HEK293 (cell line): ENCODE measurements around the gene IGF2BP1.

ENCODE experiments used
- MEIS1 ChIP-seq: sonication (generic); formaldehyde crosslinking; IDR thresholded peaks from 2 replicates; pipeline ENCODE4 v1.8.1; 2022; ENCODE audit warnings: missing genetic modification reagents, mild to moderate bottlenecking, borderline replicate concordance
- MYNN ChIP-seq: fragments of 450-650 bp; formaldehyde crosslinking; IDR thresholded peaks from 2 replicates; pipeline ENCODE4 v1.5.1; 2016; ENCODE audit warnings: missing biosample characterization, missing genetic modification characterization, borderline replicate concordance
- ZBTB1 ChIP-seq: fragments of 450-650 bp; formaldehyde crosslinking; IDR thresholded peaks from 2 replicates; pipeline ENCODE4 v1.5.1; 2016; ENCODE audit warnings: missing biosample characterization, missing genetic modification characterization
- ZBTB48 ChIP-seq: fragments of 450-650 bp; formaldehyde crosslinking; IDR thresholded peaks from 2 replicates; pipeline ENCODE4 v1.5.1; 2016; ENCODE audit warnings: missing biosample characterization, missing genetic modification characterization
- ZFP41 ChIP-seq: fragments of 450-650 bp; formaldehyde crosslinking; IDR thresholded peaks from 2 replicates; pipeline ENCODE4 v1.5.1; 2016; ENCODE audit warnings: missing biosample characterization, missing genetic modification characterization, borderline replicate concordance
- ZNF16 ChIP-seq: fragments of 450-650 bp; formaldehyde crosslinking; IDR thresholded peaks from 2 replicates; pipeline ENCODE4 v1.5.1; 2016; ENCODE audit warnings: low read depth, missing biosample characterization, missing genetic modification characterization
- ZNF202 ChIP-seq: fragments of 450-650 bp; formaldehyde crosslinking; IDR thresholded peaks from 2 replicates; pipeline ENCODE4 v1.5.1; 2016; ENCODE audit warnings: missing biosample characterization, missing genetic modification characterization, borderline replicate concordance
- ZNF221 ChIP-seq: fragments of 450-650 bp; formaldehyde crosslinking; IDR thresholded peaks from 2 replicates; pipeline ENCODE4 v1.5.1; 2017; ENCODE audit warnings: missing biosample characterization, missing genetic modification characterization, borderline replicate concordance
- ZNF223 ChIP-seq: fragments of 450-650 bp; formaldehyde crosslinking; IDR thresholded peaks from 2 replicates; pipeline ENCODE4 v1.5.1; 2016; ENCODE audit warnings: missing biosample characterization, missing genetic modification characterization
- ZNF24 ChIP-seq: fragments of 450-650 bp; formaldehyde crosslinking; IDR thresholded peaks from 2 replicates; pipeline ENCODE4 v1.5.1; 2016; ENCODE audit warnings: missing biosample characterization, missing genetic modification characterization
- ZNF302 ChIP-seq: fragments of 450-650 bp; formaldehyde crosslinking; IDR thresholded peaks from 2 replicates; pipeline ENCODE4 v1.5.1; 2016; ENCODE audit warnings: missing biosample characterization, missing genetic modification characterization, low read depth
- ZNF335 ChIP-seq: fragments of 450-650 bp; formaldehyde crosslinking; conservative IDR thresholded peaks from 2 replicates; pipeline ENCODE4 v1.5.1; 2016; ENCODE audit warnings: missing biosample characterization, missing genetic modification characterization
- ZNF426 ChIP-seq: fragments of 450-650 bp; formaldehyde crosslinking; IDR thresholded peaks from 2 replicates; pipeline ENCODE4 v1.5.1; 2017; ENCODE audit warnings: missing biosample characterization, missing genetic modification characterization, mild to moderate bottlenecking, inconsistent platforms, moderate library complexity
- ZNF433 ChIP-seq: fragments of 450-650 bp; formaldehyde crosslinking; IDR thresholded peaks from 2 replicates; pipeline ENCODE4 v1.5.1; 2016; ENCODE audit warnings: missing biosample characterization, missing genetic modification characterization, low read depth
- ZNF544 ChIP-seq: fragments of 450-650 bp; formaldehyde crosslinking; IDR thresholded peaks from 2 replicates; pipeline ENCODE4 v1.5.0; 2017; ENCODE audit warnings: missing biosample characterization, missing genetic modification characterization
- ZNF558 ChIP-seq: fragments of 450-650 bp; formaldehyde crosslinking; IDR thresholded peaks from 2 replicates; pipeline ENCODE4 v1.5.1; 2016; ENCODE audit warnings: missing biosample characterization, missing genetic modification characterization
- ZNF600 ChIP-seq: fragments of 450-650 bp; formaldehyde crosslinking; IDR thresholded peaks from 2 replicates; pipeline ENCODE4 v1.5.1; 2016; ENCODE audit warnings: missing biosample characterization, missing genetic modification characterization
- ZNF660 ChIP-seq: fragments of 450-650 bp; IDR thresholded peaks from 2 replicates; pipeline ENCODE4 v1.5.1; 2018; ENCODE audit warnings: missing biosample characterization, mild to moderate bottlenecking, missing genetic modification characterization
- ZNF747 ChIP-seq: fragments of 450-650 bp; formaldehyde crosslinking; IDR thresholded peaks from 2 replicates; pipeline ENCODE4 v1.5.1; 2016; ENCODE audit warnings: missing biosample characterization, missing genetic modification characterization
- ZNF830 ChIP-seq: fragments of 450-650 bp; IDR thresholded peaks from 2 replicates; pipeline ENCODE4 v1.5.0; 2018; ENCODE audit warnings: missing biosample characterization, missing genetic modification characterization, low read depth, mild to moderate bottlenecking, moderate library complexity
- TF ChIP-seq, protein P1 (sequence below): fragments of 450-650 bp; formaldehyde crosslinking; IDR thresholded peaks from 2 replicates; pipeline ENCODE4 v1.5.1; 2017; ENCODE audit warnings: missing biosample characterization, missing genetic modification characterization
- TF ChIP-seq, protein P2 (sequence below): fragments of 450-650 bp; formaldehyde crosslinking; IDR thresholded peaks from 2 replicates; pipeline ENCODE4 v1.5.1; 2016; ENCODE audit warnings: missing biosample characterization, missing genetic modification characterization
- TF ChIP-seq, protein P3 (sequence below): fragments of 450-650 bp; formaldehyde crosslinking; IDR thresholded peaks from 2 replicates; pipeline ENCODE4 v1.5.1; 2016; ENCODE audit warnings: missing biosample characterization, missing genetic modification characterization
- TF ChIP-seq, protein P4 (sequence below): fragments of 450-650 bp; formaldehyde crosslinking; IDR thresholded peaks from 2 replicates; pipeline ENCODE4 v1.5.1; 2016; ENCODE audit warnings: missing biosample characterization, missing genetic modification characterization
- TF ChIP-seq, protein P5 (sequence below): fragments of 450-650 bp; formaldehyde crosslinking; optimal IDR thresholded peaks from 2 replicates; pipeline ENCODE3; 2016; ENCODE audit warnings: missing biosample characterization, mild to moderate bottlenecking, missing genetic modification characterization
- TF ChIP-seq, protein P6 (sequence below): fragments of 450-650 bp; formaldehyde crosslinking; IDR thresholded peaks from 2 replicates; pipeline ENCODE4; 2016; ENCODE audit warnings: missing biosample characterization, missing genetic modification characterization
- TF ChIP-seq, protein P7 (sequence below): fragments of 450-650 bp; formaldehyde crosslinking; IDR thresholded peaks from 2 replicates; pipeline ENCODE4 v1.5.1; 2017; ENCODE audit warnings: missing biosample characterization, missing genetic modification characterization

The IGF2BP1 gene

DNA sequence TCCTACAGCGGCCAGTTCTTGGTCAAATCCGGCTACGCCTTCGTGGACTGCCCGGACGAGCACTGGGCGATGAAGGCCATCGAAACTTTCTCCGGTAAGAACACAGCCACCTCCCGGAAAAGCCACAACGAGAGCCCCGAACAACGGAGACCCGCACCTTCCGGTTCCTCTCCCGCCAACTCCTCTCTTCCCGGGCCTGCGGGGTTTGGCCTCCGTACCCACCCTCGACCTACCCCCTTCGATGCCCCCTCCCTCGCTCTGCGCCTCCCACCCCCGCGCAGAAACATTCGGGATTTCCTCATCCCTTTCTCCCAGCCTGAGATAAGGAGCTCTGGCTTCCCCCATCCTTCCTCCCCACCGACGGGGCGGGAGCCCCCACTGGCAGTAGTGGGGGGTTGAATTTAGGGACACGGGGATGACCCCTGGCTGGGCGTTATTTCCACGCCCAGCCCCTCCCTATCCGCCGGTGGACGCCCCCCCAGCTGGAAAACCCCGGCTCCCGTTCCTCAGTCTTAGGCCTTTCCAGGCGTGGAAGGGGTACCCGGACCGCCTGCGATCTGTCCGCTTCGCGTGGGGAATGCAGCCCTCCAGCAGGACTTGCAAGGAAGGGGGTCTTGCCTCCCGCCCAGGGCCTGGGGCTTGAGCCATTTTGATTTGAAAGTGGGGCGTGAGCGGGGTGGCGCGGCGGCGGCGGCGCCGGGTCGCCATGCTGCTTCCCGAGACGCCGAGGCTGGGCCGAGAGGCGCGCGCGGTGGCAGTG lies 822 bp downstream of the IGF2BP1 start (continued):
- no peak for TF ChIP-seq ZFP41 (tag by site-specific recombination)
- TF ChIP-seq ZNF223 (tag by site-specific recombination) = no peak
- TF ChIP-seq, protein P1, sequence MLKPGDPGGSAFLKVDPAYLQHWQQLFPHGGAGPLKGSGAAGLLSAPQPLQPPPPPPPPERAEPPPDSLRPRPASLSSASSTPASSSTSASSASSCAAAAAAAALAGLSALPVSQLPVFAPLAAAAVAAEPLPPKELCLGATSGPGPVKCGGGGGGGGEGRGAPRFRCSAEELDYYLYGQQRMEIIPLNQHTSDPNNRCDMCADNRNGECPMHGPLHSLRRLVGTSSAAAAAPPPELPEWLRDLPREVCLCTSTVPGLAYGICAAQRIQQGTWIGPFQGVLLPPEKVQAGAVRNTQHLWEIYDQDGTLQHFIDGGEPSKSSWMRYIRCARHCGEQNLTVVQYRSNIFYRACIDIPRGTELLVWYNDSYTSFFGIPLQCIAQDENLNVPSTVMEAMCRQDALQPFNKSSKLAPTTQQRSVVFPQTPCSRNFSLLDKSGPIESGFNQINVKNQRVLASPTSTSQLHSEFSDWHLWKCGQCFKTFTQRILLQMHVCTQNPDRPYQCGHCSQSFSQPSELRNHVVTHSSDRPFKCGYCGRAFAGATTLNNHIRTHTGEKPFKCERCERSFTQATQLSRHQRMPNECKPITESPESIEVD (tag by site-specific recombination) = no peak
- TF ChIP-seq ZNF335 (tag by site-specific recombination) = peak; percentile 50; the same call in 1 of the 2 replicates
- TF ChIP-seq ZBTB1 (tag by site-specific recombination) = 0 out of 2 replicates have a peak, but pooled peaks have one; percentile 68
- TF ChIP-seq ZNF202 (tag by site-specific recombination) = no peak
- no peak for TF ChIP-seq ZNF747
- TF ChIP-seq, protein P2, sequence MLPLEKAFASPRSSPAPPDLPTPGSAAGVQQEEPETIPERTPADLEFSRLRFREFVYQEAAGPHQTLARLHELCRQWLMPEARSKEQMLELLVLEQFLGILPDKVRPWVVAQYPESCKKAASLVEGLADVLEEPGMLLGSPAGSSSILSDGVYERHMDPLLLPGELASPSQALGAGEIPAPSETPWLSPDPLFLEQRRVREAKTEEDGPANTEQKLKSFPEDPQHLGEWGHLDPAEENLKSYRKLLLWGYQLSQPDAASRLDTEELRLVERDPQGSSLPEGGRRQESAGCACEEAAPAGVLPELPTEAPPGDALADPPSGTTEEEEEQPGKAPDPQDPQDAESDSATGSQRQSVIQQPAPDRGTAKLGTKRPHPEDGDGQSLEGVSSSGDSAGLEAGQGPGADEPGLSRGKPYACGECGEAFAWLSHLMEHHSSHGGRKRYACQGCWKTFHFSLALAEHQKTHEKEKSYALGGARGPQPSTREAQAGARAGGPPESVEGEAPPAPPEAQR (tag by site-specific recombination) = no peak
- TF ChIP-seq ZNF600 (tag by site-specific recombination) = peak; percentile 67
- TF ChIP-seq, protein P3, sequence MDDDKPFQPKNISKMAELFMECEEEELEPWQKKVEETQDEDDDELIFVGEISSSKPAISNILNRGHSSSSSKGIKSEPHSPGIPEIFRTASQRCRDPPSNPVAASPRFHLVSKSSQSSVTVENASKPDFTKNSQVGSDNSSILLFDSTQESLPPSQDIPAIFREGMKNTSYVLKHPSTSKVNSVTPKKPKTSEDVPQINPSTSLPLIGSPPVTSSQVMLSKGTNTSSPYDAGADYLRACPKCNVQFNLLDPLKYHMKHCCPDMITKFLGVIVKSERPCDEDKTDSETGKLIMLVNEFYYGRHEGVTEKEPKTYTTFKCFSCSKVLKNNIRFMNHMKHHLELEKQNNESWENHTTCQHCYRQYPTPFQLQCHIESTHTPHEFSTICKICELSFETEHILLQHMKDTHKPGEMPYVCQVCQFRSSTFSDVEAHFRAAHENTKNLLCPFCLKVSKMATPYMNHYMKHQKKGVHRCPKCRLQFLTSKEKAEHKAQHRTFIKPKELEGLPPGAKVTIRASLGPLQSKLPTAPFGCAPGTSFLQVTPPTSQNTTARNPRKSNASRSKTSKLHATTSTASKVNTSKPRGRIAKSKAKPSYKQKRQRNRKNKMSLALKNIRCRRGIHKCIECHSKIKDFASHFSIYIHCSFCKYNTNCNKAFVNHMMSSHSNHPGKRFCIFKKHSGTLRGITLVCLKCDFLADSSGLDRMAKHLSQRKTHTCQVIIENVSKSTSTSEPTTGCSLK (tag by site-specific recombination) = no peak
- 0 out of 2 replicates have a peak, but pooled peaks have one; percentile 10 for TF ChIP-seq ZNF426 (tag by site-specific recombination)
- no peak for TF ChIP-seq ZNF16 (tag by site-specific recombination)
- no peak for TF ChIP-seq ZNF544 (tag by site-specific recombination)
- TF ChIP-seq ZNF302 (tag by site-specific recombination) = no peak
- TF ChIP-seq ZNF433 = no peak
- no peak for TF ChIP-seq ZNF660
- TF ChIP-seq MEIS1 (CRISPR knock-in tag) = no peak
- no peak for TF ChIP-seq ZNF221
- TF ChIP-seq ZNF558 (tag by site-specific recombination) = no peak
- TF ChIP-seq, protein P4, sequence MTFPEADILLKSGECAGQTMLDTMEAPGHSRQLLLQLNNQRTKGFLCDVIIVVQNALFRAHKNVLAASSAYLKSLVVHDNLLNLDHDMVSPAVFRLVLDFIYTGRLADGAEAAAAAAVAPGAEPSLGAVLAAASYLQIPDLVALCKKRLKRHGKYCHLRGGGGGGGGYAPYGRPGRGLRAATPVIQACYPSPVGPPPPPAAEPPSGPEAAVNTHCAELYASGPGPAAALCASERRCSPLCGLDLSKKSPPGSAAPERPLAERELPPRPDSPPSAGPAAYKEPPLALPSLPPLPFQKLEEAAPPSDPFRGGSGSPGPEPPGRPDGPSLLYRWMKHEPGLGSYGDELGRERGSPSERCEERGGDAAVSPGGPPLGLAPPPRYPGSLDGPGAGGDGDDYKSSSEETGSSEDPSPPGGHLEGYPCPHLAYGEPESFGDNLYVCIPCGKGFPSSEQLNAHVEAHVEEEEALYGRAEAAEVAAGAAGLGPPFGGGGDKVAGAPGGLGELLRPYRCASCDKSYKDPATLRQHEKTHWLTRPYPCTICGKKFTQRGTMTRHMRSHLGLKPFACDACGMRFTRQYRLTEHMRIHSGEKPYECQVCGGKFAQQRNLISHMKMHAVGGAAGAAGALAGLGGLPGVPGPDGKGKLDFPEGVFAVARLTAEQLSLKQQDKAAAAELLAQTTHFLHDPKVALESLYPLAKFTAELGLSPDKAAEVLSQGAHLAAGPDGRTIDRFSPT (tag by site-specific recombination) = no peak
- TF ChIP-seq, protein P5, sequence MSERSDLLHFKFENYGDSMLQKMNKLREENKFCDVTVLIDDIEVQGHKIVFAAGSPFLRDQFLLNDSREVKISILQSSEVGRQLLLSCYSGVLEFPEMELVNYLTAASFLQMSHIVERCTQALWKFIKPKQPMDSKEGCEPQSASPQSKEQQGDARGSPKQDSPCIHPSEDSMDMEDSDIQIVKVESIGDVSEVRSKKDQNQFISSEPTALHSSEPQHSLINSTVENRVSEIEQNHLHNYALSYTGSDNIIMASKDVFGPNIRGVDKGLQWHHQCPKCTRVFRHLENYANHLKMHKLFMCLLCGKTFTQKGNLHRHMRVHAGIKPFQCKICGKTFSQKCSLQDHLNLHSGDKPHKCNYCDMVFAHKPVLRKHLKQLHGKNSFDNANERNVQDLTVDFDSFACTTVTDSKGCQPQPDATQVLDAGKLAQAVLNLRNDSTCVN (tag by site-specific recombination) = peak; percentile 67
- no peak for TF ChIP-seq ZNF830 (tag by site-specific recombination)
- peak; percentile 89 for TF ChIP-seq ZBTB48 (tag by site-specific recombination)
- TF ChIP-seq, protein P6, sequence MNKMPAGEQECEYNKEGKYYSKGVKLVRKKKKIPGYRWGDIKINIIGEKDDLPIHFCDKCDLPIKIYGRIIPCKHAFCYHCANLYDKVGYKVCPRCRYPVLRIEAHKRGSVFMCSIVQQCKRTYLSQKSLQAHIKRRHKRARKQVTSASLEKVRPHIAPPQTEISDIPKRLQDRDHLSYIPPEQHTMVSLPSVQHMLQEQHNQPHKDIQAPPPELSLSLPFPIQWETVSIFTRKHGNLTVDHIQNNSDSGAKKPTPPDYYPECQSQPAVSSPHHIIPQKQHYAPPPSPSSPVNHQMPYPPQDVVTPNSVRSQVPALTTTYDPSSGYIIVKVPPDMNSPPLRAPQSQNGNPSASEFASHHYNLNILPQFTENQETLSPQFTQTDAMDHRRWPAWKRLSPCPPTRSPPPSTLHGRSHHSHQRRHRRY = no peak
- no peak for TF ChIP-seq MYNN (tag by site-specific recombination)
- TF ChIP-seq, protein P7, sequence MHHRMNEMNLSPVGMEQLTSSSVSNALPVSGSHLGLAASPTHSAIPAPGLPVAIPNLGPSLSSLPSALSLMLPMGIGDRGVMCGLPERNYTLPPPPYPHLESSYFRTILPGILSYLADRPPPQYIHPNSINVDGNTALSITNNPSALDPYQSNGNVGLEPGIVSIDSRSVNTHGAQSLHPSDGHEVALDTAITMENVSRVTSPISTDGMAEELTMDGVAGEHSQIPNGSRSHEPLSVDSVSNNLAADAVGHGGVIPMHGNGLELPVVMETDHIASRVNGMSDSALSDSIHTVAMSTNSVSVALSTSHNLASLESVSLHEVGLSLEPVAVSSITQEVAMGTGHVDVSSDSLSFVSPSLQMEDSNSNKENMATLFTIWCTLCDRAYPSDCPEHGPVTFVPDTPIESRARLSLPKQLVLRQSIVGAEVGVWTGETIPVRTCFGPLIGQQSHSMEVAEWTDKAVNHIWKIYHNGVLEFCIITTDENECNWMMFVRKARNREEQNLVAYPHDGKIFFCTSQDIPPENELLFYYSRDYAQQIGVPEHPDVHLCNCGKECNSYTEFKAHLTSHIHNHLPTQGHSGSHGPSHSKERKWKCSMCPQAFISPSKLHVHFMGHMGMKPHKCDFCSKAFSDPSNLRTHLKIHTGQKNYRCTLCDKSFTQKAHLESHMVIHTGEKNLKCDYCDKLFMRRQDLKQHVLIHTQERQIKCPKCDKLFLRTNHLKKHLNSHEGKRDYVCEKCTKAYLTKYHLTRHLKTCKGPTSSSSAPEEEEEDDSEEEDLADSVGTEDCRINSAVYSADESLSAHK (tag by site-specific recombination) = no peak
- no peak for TF ChIP-seq ZNF24 (tag by site-specific recombination)
